ENCODE measurements around the gene NPIPA1. TPM values are rescaled to one million over a fixed set of nuclear protein-coding genes. Genes with fewer than 3 reads are reported as not detected.
"Not testable (repeated sequence)": the region's sequence is repeated elsewhere in the genome, so short reads cannot be mapped to it uniquely, and the experiment has no call there.

NPIPA1 gene
- total RNA-seq, 2 donors from 2014 or later = 177 to 183 TPM

DNA sequence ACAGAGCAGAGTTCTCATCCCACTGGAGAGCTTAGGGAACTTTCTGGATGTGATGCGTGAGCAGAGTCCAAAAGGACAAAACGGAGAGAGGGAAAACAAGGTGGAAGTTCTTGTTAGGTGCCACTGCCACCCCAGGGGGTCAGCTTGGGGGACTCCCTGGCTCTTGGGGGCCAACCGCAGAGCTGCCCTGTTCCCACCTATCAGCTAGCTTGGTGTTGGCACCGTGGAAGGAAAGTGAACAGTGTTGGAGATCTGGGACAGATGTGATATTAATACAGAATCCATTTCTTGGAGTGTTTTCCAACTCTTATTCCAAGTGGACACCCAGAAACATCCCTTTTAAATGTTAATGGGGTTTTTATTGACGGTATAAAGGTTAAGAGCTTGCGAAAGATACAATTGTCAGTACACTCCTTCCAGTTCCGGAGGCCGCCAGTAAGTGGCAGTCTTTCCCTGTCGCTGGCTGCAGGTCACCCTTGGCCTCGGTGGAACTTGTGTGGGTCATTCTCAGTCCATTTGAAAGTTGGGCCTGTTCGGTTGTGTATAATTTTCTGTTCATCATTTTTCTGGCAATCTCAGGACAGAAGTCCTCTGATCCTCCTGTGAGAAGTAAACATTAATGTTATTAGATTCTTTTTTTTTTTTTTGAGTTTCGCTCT is 40.1 kb upstream of the NPIPA1 start:
- DNase-seq; H3K27ac Mint-ChIP-seq; H3K9me3 ChIP-seq (ENCODE audit: control insufficient read depth, low read length); H3K27ac ChIP-seq (ENCODE audit: low read depth, low read length); H3K4me3 Mint-ChIP-seq; H3K9ac ChIP-seq (ENCODE audit: extremely low read depth, low read length, poor library complexity, severe bottlenecking); H3K36me3 ChIP-seq (ENCODE audit: control insufficient read depth, insufficient read depth, low read length); H3K4me1 ChIP-seq (ENCODE audit: control insufficient read depth, insufficient read depth, low read length); H3K4me1 Mint-ChIP-seq; H3K36me3 Mint-ChIP-seq (ENCODE audit: low read depth); H3K4me3 ChIP-seq (ENCODE audit: low read length); H3K9me3 Mint-ChIP-seq; H3K27me3 ChIP-seq (ENCODE audit: control insufficient read depth, insufficient read depth, low read length, poor library complexity, severe bottlenecking); H3K27me3 Mint-ChIP-seq (ENCODE audit: insufficient read depth): not testable (repeated sequence)
- TF ChIP-seq, protein P1, sequence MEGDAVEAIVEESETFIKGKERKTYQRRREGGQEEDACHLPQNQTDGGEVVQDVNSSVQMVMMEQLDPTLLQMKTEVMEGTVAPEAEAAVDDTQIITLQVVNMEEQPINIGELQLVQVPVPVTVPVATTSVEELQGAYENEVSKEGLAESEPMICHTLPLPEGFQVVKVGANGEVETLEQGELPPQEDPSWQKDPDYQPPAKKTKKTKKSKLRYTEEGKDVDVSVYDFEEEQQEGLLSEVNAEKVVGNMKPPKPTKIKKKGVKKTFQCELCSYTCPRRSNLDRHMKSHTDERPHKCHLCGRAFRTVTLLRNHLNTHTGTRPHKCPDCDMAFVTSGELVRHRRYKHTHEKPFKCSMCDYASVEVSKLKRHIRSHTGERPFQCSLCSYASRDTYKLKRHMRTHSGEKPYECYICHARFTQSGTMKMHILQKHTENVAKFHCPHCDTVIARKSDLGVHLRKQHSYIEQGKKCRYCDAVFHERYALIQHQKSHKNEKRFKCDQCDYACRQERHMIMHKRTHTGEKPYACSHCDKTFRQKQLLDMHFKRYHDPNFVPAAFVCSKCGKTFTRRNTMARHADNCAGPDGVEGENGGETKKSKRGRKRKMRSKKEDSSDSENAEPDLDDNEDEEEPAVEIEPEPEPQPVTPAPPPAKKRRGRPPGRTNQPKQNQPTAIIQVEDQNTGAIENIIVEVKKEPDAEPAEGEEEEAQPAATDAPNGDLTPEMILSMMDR (conservative IDR thresholded peaks at IDR 0.05) = peak; percentile 54
- WGBS, 2 experiments (ENCODE audit: insufficient coverage in 1 of 2, insufficient read length in 1 of 2) = 100% methylated on average over 1 of the region's 12 CpGs; no CpG with 5 or more reads in 1 of the 2 experiments

DNA sequence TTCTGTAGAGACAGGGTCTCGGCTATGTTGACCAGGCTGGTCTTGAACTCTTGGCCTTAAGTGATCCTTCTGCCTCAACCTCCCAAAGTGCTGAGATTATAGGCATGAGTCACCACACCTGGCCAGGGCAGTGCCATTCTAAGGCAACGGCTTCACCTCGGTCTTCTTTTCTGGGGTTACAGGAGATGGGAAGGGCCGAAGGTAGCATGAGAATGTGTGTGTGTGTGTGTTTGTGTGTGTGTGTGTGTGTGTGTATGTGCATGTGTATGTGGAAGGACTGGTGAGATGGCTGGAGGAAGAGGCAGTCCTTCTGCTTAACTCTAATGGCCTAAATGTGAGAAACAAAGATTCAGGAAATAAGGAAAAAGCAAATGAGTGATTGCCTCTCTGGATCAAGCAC is 39.1 kb upstream of the NPIPA1 start:
- not testable (repeated sequence) for H3K4me3 ChIP-seq (ENCODE audit: low read length); H3K4me1 Mint-ChIP-seq; H3K36me3 ChIP-seq (ENCODE audit: control insufficient read depth, insufficient read depth, low read length); H3K9me3 Mint-ChIP-seq; H3K27ac Mint-ChIP-seq; H3K9ac ChIP-seq (ENCODE audit: extremely low read depth, low read length, poor library complexity, severe bottlenecking); H3K36me3 Mint-ChIP-seq (ENCODE audit: low read depth); H3K27me3 ChIP-seq (ENCODE audit: control insufficient read depth, insufficient read depth, low read length, poor library complexity, severe bottlenecking); H3K4me3 Mint-ChIP-seq; H3K9me3 ChIP-seq (ENCODE audit: control insufficient read depth, low read length); H3K27me3 Mint-ChIP-seq (ENCODE audit: insufficient read depth); H3K4me1 ChIP-seq (ENCODE audit: control insufficient read depth, insufficient read depth, low read length); H3K27ac ChIP-seq (ENCODE audit: low read depth, low read length)
- 80 to 92% methylated on average over 1 to 3 of the region's 4 CpGs for WGBS, 2 experiments (ENCODE audit: insufficient coverage in 1 of 2, insufficient read length in 1 of 2)
- peak; percentile 25 for DNase-seq

DNA sequence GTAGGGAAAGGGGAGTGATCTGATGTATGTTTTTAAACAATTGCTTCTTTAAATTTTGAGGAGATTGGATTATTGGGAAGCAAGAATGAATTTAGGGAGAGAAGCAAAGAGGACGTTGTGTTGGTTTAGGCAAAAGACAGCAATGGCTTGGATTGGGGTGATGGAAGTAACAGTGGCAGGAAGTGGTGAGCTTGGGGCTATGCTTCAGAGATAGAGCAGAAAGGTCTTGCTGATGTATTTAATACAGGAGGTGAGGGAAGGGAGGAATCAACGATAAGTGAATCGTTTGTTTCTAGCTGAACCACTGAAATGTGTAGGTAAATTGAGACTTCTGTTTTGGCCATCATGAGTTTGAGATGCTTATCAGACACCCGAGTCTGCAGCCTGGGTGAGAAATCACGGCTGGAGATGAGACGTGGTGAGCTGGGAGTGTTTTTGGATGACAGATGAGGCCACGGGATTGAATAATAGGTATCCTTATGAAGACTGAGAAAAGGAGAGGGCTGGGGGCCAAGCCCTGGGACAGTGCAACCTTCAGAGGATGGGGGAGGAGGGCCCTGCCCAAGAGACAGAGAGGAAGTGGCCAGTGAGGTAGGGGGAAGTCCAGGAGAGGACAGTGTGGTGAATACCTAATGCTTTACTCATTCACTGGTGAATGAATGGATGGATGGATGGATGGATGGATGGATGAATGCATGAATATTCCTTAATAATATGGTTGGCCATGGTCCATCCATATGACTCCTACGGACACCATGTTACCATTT is 33.9 kb upstream of the NPIPA1 start:
- DNase-seq; H3K27ac ChIP-seq (ENCODE audit: low read depth, low read length); H3K9ac ChIP-seq (ENCODE audit: extremely low read depth, low read length, poor library complexity, severe bottlenecking); H3K4me3 Mint-ChIP-seq; H3K27me3 Mint-ChIP-seq (ENCODE audit: insufficient read depth); H3K9me3 Mint-ChIP-seq; H3K4me3 ChIP-seq (ENCODE audit: low read length); H3K9me3 ChIP-seq (ENCODE audit: control insufficient read depth, low read length); H3K27ac Mint-ChIP-seq; H3K4me1 Mint-ChIP-seq; H3K27me3 ChIP-seq (ENCODE audit: control insufficient read depth, insufficient read depth, low read length, poor library complexity, severe bottlenecking); H3K4me1 ChIP-seq (ENCODE audit: control insufficient read depth, insufficient read depth, low read length); H3K36me3 ChIP-seq (ENCODE audit: control insufficient read depth, insufficient read depth, low read length); H3K36me3 Mint-ChIP-seq (ENCODE audit: low read depth): not testable (repeated sequence)
- WGBS, 2 experiments (ENCODE audit: insufficient coverage in 1 of 2, insufficient read length in 1 of 2) = 85 to 90% methylated on average over 2 to 4 of the region's 8 CpGs

DNA sequence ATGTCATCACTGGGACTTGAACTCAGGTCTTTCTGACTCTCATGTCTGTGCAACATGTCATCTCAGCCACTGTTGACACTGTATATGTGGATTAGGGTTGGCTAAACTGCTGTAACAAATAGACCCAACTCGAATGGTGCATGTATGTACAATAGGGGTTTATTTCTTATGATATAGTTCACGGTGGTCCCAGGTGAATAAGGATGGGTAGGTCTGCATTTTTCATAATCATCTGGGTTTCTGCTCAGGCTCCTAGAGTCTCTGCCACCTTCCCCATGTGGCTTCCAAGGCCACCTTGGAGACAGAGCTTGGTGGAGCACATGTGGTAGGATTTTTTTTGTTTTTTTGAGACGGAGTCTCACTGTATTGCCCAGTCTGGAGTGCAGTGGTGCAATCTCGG is 27.5 kb upstream of the NPIPA1 start:
- not testable (repeated sequence) for H3K4me3 ChIP-seq (ENCODE audit: low read length); H3K9me3 ChIP-seq (ENCODE audit: control insufficient read depth, low read length); DNase-seq; H3K4me1 Mint-ChIP-seq; H3K27ac ChIP-seq (ENCODE audit: low read depth, low read length); H3K36me3 Mint-ChIP-seq (ENCODE audit: low read depth); H3K36me3 ChIP-seq (ENCODE audit: control insufficient read depth, insufficient read depth, low read length); H3K9ac ChIP-seq (ENCODE audit: extremely low read depth, low read length, poor library complexity, severe bottlenecking); H3K27me3 Mint-ChIP-seq (ENCODE audit: insufficient read depth); H3K27ac Mint-ChIP-seq; H3K4me3 Mint-ChIP-seq; H3K27me3 ChIP-seq (ENCODE audit: control insufficient read depth, insufficient read depth, low read length, poor library complexity, severe bottlenecking); H3K9me3 Mint-ChIP-seq; H3K4me1 ChIP-seq (ENCODE audit: control insufficient read depth, insufficient read depth, low read length)
- no CpG with 5 or more reads among the region's 4 CpGs for WGBS, 2 experiments (ENCODE audit: insufficient coverage in 1 of 2, insufficient read length in 1 of 2)

DNA sequence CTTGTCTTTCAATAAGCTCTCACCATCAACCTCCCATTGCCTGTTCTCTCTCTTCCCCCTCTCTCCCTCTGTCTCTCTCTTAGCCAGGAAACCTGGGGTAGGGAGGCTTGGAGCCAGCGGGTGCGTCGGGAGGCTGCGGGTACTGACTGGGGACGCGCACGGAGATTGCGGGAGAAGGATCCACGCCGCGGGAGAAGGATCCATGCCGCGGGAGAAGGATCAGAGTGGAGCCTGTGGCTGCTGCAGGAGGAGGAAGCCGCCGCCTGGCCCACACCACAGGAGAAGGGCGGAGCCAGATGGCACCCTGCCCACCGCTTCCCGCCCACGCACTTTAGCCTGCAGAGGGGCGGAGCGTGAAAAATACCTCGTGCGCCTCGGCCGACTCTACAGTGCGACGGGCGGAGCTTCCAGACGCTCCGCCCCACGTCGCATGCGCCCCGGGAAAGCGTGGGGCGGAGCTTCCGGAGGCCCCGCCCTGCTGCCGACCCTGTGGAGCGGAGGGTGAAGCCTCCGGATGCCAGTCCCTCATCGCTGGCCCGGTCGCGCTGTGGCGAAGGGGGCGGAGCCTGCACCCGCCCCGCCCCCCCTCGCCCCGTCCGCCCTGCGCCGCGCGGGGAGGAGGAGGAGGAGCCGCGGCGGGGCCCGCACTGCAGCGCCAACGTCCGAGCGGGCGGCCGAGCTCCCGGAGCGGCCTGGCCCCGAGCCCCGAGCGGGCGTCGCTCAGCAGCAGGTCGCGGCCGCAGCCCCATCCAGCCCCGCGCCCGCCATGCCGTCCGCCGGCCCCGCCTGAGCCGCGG is 26.2 kb upstream of the NPIPA1 start:
- not testable (repeated sequence) for H3K36me3 ChIP-seq (ENCODE audit: control insufficient read depth, insufficient read depth, low read length); H3K27me3 Mint-ChIP-seq (ENCODE audit: insufficient read depth); H3K27ac ChIP-seq (ENCODE audit: low read depth, low read length); H3K9me3 ChIP-seq (ENCODE audit: control insufficient read depth, low read length); H3K4me3 Mint-ChIP-seq; H3K4me1 ChIP-seq (ENCODE audit: control insufficient read depth, insufficient read depth, low read length); H3K4me1 Mint-ChIP-seq; H3K4me3 ChIP-seq (ENCODE audit: low read length); H3K27me3 ChIP-seq (ENCODE audit: control insufficient read depth, insufficient read depth, low read length, poor library complexity, severe bottlenecking); DNase-seq; H3K9me3 Mint-ChIP-seq; H3K9ac ChIP-seq (ENCODE audit: extremely low read depth, low read length, poor library complexity, severe bottlenecking); H3K36me3 Mint-ChIP-seq (ENCODE audit: low read depth); H3K27ac Mint-ChIP-seq
- WGBS, 2 experiments (ENCODE audit: insufficient coverage in 1 of 2, insufficient read length in 1 of 2) = no CpG with 5 or more reads among the region's 85 CpGs

DNA sequence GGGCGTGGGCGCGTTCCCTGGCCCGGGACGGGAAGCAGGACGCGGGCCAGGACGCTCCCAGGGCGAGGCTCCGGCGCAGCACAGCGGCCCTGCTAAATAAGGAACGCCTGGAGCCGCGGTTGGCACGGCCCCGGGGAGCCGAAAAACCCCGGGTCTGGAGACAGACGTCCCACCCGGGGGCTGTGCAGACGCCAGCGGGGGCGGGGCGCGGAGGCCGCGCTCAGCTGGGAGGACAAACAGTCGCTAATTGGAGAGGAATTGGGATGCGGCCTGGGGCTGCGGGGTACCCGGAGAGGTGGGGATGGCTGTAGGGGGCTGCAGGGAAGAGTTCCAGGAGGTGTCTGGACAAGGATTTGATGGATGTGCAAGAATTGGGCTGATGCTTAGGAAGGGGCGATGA is 25.3 kb upstream of the NPIPA1 start:
- H3K27ac ChIP-seq (ENCODE audit: low read depth, low read length); H3K9me3 Mint-ChIP-seq; H3K9me3 ChIP-seq (ENCODE audit: control insufficient read depth, low read length); H3K27me3 ChIP-seq (ENCODE audit: control insufficient read depth, insufficient read depth, low read length, poor library complexity, severe bottlenecking); H3K9ac ChIP-seq (ENCODE audit: extremely low read depth, low read length, poor library complexity, severe bottlenecking); H3K4me1 ChIP-seq (ENCODE audit: control insufficient read depth, insufficient read depth, low read length); H3K27ac Mint-ChIP-seq; H3K27me3 Mint-ChIP-seq (ENCODE audit: insufficient read depth); H3K4me1 Mint-ChIP-seq; H3K36me3 Mint-ChIP-seq (ENCODE audit: low read depth); DNase-seq; H3K36me3 ChIP-seq (ENCODE audit: control insufficient read depth, insufficient read depth, low read length); H3K4me3 ChIP-seq (ENCODE audit: low read length): not testable (repeated sequence)
- peak overlapping the region; percentile 58 for H3K4me3 Mint-ChIP-seq
- WGBS, 2 experiments (ENCODE audit: insufficient coverage in 1 of 2, insufficient read length in 1 of 2) = 0% methylated on average over 14 of the region's 33 CpGs; no CpG with 5 or more reads in 1 of the 2 experiments

Data from endodermal cell (in vitro differentiated cells).